CD1c-positive myeloid dendritic cell (primary cell): Measurements from ENCODE around the gene SPATS2L.

Experiments
- DNase-seq: peaks from one replicate; pipeline ENCODE4 v3.0.0-alpha.2; 2016; ENCODE audit errors: extremely low spot score

The SPATS2L gene

GRCh38 chr2:200348897-200349563 is 42.5 kb downstream of the SPATS2L start:
- no peak for DNase-seq

DNA sequence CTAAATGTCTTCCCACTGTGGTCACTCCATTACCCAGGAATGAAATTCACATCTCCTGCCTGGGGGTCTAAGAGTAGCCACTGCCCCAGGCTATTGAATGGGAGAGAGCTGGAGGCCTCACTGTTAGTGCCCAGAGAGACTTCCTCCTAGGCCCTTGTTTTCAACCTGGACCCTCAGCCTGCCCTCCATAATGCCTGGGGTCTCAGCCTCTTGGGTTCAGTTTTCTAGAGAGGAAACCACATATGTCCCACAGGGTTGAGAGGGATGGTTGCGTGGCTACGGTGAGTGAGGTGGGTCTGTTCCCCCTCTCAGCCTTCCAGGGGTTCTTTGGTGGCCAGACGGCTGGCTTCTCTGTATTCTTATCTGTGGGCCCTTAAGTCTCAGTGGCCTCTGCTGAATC is 43.4 kb downstream of the SPATS2L start:
- DNase-seq = no peak

DNA sequence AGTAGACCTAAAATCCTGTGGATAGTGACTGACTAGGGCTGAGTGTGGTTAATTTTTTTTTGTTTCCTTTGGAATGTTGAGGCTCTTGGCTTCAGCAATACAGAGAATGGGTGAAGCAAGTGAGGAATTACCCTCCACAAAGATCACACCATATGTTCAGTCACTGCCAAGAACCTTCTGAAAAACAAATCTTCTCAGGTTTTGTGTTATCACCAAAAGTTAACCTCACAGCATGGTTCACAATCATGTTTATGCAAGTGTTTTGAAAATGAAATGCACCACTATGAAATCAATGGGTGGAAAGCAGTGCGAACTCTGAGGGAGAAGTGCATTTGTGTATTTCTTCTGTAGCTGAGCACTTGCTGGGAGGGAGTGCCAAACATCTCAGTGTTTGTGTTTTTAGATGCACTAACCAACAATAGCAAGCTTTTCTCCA is 44.4 kb downstream of the SPATS2L start:
- DNase-seq = no peak

DNA sequence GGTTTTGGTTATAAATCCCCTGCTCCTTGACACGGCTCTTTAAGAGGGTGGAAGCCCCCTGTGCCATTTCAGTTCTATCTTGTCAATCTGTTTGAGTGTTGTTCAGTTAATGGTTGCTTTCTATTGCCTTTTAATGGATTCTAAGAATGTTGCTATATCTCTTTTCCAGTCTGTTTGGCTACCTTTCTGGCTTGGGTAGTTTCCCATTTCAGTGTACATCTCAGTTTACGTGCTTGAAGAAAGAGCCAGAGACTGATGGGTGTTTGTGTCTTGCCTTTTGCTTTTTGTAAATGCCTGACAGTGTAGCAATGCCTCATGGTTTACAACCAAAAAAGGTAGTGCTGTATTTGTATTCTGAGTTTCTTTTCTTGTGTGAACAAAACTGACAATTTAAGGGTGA is 45.3 kb downstream of the SPATS2L start:
- DNase-seq = no peak

- DNase-seq = no peak
These were observed 46.1 kb downstream of the SPATS2L start for GRCh38 chr2:200352636-200353035.

DNA sequence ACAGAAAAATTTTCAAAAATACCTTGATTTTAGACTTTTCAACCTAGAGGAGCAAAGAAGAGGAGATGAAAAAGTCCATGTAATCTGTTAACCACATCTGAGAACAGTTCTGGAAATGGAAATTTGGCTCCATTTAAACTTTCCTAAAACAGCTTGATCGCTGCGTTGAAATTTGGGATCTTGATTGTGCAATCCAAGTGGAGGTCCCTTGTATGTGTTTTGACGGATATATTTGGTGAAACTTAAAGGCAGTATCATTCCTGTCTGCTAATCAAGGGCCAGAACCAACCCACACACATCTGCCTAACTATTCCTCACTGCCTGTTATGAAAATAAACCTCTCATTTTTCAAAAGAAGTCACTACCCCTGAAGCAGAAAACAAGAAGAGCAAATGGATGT is 46.6 kb downstream of the SPATS2L start:
- DNase-seq = no peak

DNA sequence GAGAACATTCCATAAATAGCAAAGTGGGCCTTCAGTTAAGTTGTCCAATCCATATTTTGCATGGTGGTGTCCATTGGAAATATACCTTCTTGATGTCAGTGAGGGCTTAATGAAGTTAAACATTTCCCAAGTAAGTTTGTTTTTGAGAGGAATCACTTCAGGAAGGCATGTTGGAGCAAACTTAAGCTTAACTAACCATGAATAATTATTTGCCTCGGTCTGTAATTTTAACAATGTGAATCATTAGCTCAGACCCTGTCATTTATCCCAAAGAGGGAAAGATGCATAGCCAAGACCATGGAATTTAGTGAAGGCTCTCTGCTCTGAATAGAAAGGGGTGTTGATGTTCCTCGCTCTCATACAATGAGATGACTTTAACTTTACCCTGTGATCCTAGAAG is 47.4 kb downstream of the SPATS2L start:
- no peak for DNase-seq

DNA sequence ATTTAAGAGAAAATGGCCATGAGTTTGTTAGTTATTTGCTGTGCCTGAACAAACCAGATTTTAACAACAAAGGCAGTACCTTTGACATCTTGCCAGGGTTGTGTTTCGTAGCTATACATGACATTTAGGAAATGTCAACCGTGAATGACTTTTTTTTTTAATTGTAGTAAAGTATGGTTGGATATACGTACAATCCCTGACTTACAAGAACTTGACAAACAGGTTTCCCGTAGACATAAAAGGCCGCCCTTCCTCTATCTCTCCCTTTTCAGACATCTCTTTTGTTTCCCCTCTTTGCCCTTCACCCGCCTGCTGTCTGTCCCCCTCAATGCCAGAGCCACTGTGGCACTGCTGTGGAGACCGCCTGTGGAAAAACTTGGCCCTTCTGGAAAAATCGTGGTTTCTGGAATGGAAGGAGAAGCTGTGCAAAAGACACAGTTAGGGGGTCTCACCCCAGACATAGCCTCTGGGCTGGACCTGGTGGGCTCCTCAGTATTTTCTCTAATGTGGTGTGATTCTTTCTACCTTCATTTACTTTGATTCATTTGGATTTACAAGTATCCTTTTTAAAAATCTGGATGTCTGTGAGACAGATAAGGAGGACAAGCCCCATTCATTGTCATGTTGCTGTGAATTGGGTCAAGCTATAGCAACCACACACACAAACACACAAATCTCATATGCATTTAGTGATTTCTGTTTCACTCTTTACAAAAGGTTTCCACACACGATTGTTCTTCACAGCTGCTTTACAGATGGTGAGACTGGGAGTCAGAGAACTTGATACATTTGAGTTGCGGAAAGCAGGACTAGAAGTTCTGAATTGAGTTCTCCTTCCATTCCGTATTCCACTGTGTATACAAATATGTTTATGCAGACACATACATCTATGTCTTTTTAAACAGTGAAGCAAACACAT is 48.6 kb downstream of the SPATS2L start:
- DNase-seq = no peak

GRCh38 chr2:200356321-200356720 is 49.8 kb downstream of the SPATS2L start:
- no peak for DNase-seq

- DNase-seq = no peak
These were observed 50.4 kb downstream of the SPATS2L start for GRCh38 chr2:200356857-200357384.

- no peak for DNase-seq
These were observed 51.4 kb downstream of the SPATS2L start for GRCh38 chr2:200357845-200358244.

- DNase-seq = no peak
These were observed 53.1 kb downstream of the SPATS2L start for GRCh38 chr2:200359552-200359951.

GRCh38 chr2:200360364-200360763 is 53.9 kb downstream of the SPATS2L start:
- no peak for DNase-seq

DNA sequence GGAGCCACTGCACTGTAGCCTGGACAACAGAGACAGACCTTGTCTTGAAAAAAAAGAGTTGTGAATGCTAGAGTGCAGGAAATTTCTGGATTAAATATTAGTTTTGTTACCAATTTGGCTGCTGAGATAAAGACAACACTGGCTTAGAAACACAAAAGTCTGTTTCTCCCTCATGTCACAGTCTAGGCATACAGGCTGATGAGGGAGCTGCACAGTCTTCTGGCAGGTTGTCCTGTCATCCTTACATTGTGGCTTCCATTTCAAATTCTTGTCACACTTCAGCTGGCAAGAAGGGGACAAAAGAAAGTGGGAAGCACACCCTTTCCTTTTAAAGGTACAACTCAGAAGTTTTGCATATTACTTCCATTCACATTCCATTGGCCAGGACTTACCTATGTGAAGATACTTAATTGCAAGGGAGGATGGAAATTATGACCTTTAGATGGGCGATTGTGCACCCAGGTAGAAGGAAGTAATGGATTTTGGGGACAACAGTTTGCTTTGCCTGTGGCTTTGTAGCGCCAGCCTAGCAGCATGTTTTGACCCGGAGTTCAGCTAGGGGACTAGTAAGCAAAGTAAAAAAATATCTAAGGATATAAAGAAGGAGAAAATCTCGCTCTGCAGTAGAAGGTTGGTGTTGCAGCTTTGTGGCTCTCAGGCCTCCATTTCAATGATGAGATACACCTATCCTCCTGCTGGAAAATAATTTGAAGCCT is 55.9 kb downstream of the SPATS2L start:
- no peak for DNase-seq

GRCh38 chr2:200363279-200363678 is 56.8 kb downstream of the SPATS2L start:
- DNase-seq = no peak

GRCh38 chr2:200364142-200364541 is 57.6 kb downstream of the SPATS2L start:
- no peak for DNase-seq

- DNase-seq = no peak
These were observed 58.1 kb downstream of the SPATS2L start for GRCh38 chr2:200364620-200365019.

GRCh38 chr2:200365209-200365608 is 58.7 kb downstream of the SPATS2L start:
- DNase-seq = no peak

- DNase-seq = no peak
These were observed 60.7 kb downstream of the SPATS2L start for GRCh38 chr2:200367155-200367554.

DNA sequence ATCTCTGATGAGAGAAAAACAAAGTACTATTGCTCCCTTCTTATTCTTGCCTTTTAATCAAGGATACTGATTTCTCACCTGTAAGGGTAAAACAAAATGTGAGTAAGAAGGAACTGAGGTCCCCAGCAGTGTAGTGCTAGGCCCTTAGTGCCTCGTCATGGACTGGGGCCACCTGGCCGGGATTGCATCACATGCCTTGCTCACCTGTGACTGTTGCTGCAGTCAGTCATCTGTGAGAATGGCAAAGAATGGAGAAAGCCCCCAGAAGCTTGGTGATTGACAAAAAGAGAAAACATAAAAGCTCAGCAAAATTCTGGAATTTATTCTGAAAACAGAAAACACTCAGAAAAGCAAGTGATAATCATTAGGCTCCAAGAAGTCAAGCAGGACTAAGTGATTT is 63.4 kb downstream of the SPATS2L start:
- no peak for DNase-seq

DNA sequence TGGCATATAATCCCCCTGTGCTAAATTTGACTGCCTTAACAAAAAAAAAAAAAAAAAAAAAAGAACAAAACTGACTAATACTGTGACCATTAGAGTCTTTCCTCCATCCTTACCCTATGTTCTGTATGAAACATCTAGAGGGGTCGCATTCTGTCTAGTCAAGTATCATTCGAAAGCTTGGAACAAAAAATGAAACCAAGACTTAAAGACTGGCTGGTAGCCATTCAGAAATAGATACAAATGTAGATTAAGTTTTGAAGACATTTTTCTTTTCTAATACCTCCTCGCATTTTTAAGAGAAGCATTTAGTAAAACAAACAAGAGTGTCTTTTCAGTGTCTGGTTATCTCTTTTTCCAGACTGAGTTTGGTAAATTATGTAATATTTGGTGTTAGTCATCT is 66.7 kb downstream of the SPATS2L start:
- DNase-seq = no peak

- DNase-seq = peak; percentile 34
These were observed 67.5 kb downstream of the SPATS2L start for GRCh38 chr2:200373973-200374416.
